ENCODE results near the gene FOCAD.

FOCAD gene

DNA sequence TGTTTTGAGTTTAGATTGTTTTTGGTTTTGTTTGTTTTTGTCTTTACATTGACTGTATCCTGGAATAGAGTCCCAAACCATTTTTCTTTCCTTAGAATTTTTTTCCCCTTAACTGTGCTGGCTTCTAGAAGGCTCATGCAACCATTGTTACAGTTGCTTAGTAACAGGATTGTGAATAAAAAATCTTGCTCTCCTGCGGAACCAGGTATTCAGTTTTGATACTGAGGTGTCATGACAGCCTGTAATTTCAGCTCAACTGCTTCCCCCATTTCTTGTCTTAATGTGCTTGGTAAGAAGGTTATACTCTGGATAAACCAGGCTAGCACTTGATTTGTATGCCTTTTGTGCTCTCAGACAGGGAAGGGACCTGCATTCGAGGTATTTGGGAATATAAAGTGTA is 42.1 kb downstream of the FOCAD start:
- in situ Hi-C loops (cut with MboI; ENCODE audit: low pct_unique_long_range_greater_than_20kb, low sequenced_read_pairs): no loop called here
- DNase-seq: no peak

DNA sequence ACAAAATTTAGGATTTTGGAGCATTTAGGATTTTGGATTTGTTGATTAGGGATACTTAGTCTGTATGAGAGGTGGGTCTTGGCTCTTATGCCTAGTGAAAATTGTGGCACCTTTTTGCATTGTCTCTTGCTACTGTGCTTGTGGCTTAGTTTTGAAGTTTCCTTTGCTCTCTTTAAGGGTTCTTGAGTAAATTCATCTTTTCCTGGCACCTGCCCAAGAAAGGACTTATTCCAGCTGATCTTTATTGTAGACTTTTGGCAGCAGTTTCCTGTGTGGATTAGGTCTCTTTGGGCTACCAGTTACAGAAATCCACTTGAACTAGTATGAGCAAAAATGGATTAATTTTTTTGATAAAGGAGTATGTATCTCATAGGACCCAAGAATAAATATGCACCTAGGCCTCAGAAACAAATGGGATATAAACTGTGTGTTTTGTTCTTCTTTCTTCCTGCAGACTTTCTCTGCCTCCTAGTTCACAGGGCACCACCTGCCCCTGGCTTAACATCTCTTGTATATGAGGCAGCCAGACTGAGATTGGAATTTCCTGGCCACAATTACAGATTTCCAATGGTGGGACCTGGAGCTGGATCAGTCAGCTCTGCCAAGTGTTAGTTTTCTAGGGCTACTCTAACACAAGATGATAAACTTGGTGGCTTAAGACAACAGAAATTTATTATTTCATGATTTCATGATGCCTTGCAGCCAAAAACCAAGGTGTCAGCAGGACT is 44.6 kb downstream of the FOCAD start:
- DNase-seq: peak; percentile 19
- in situ Hi-C loops (cut with MboI; ENCODE audit: low pct_unique_long_range_greater_than_20kb, low sequenced_read_pairs): no loop called here

DNA sequence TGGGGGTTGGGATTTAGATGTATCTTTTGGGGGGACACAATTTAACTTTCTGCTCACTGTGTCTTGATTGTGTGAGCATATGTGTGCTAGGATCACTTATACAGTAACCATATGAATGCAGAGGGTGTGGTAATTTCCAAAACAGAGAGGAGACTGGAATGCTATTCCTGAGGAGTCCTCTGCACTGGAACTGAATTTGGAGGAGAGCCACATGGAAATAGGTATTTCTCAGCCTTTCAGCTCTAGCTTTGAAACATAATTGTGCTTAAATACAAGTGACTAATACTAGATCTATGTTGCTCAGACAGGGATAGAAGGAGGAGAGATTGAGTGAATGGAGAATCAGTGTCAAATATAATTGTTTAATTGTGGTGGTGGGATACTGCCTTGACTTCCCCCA is 45.5 kb downstream of the FOCAD start:
- in situ Hi-C loops (cut with MboI; ENCODE audit: low pct_unique_long_range_greater_than_20kb, low sequenced_read_pairs): no loop called here
- no peak for DNase-seq

DNA sequence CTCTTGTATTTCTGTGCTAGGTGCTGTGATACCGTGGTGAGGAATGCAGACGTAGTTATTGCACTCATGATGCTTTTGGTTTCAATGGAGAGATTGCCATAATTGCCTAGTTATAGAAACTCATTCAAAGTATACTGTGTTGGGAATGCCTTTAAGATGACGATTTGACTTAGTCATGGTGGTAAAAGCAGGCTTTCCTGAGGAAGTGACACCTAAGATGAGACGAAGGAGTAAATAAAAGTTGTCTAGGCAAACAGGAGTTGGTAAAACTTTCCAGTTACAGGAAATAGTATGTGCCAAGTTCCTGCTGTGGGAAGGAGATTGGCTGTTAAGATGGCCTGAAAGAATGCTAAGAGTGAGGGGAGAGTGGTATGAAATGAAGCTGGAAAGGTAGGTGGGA is 48.1 kb downstream of the FOCAD start:
- in situ Hi-C loops (cut with MboI; ENCODE audit: low pct_unique_long_range_greater_than_20kb, low sequenced_read_pairs): no loop called here
- peak; percentile 23 for DNase-seq

DNA sequence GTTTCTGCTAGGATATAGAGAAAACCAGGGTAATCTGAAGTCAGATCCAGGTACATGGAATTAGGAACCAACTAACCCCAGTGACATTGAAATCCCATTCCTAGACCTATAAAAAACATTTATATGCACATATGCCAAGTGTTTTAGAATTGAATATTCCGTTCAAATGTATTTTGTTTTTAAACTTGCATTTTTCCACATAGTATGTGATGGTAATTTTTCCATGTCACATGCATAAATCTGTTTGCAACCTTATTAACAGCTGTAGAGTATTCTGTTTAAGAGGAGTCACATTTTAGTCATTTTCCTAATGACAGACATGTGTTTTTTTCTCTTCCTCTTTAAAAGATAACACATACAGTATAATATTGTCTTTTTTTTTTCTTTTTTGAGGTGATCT is 50.2 kb downstream of the FOCAD start:
- DNase-seq: no peak
- in situ Hi-C loops (cut with MboI; ENCODE audit: low pct_unique_long_range_greater_than_20kb, low sequenced_read_pairs): no loop called here

DNA sequence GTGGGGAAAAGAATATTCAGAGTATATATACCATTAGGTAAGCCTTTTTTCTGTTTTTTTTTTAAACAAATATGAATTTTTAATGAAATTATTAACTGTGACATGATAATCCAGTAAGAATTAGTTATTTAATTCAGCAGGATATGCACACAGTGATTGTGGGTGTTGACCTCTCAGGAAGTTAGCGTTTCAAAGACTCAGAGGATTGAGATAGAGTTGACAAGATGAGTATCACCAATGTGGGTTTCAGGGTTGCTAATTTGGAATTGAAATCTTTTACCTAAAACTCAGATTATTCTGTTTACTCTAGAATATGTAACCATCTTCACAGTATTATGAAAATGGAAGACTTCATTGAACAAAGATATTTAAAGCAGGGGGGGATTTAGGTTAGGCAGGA is 56.2 kb downstream of the FOCAD start:
- in situ Hi-C loops (cut with MboI; ENCODE audit: low pct_unique_long_range_greater_than_20kb, low sequenced_read_pairs): no loop called here
- DNase-seq: no peak

DNA sequence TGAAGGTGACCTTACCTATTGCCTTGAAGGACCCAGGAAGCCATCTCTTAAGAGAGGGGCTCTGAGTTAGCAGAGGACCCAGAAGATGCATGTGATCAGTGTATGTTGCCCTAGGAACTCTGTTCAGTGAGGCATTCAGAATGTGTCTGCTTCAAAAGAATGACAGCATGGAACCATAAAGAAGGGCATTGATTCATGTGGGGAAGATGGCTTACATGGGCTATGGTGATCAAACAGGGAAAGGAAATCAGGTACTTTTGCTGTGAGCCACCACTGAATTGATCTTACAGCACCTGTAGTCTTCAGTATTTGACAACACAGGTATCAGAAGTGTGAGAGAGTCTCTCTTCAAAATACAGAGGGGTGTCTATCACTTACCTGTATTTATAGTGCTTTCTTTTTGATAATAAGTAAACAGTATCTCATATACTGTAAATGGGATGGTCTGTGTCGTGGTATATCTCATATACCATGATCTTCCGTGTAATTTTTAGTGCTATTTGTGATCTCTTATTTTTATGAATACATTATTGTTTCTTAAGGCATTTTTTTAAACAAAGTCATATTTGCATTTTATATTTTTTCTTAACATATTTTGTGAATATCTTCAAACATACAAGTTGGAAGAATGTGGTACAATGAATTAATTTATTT is 57.0 kb downstream of the FOCAD start:
- no peak for DNase-seq
- in situ Hi-C loops (cut with MboI; ENCODE audit: low pct_unique_long_range_greater_than_20kb, low sequenced_read_pairs): no loop called here

DNA sequence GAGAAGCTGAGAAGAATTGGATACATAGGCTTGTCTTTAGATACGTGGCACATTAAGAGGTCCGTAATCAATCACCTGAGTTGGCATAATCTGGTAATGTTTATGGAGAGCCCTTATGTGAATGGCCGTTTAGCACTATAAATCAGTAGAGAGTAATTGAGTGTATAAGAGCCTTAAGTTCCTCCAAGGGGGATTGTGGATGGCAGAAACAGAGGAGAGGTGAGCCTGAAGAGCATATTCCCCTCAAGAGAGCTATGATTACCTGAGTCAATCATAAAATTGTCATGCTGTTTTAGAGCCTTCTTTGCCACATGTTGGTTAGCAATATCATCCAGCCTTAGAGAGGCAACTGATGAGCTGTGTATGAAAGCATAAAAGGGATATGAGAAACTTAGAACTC is 58.8 kb downstream of the FOCAD start:
- DNase-seq: no peak
- in situ Hi-C loops (cut with MboI; ENCODE audit: low pct_unique_long_range_greater_than_20kb, low sequenced_read_pairs): no loop called here

DNA sequence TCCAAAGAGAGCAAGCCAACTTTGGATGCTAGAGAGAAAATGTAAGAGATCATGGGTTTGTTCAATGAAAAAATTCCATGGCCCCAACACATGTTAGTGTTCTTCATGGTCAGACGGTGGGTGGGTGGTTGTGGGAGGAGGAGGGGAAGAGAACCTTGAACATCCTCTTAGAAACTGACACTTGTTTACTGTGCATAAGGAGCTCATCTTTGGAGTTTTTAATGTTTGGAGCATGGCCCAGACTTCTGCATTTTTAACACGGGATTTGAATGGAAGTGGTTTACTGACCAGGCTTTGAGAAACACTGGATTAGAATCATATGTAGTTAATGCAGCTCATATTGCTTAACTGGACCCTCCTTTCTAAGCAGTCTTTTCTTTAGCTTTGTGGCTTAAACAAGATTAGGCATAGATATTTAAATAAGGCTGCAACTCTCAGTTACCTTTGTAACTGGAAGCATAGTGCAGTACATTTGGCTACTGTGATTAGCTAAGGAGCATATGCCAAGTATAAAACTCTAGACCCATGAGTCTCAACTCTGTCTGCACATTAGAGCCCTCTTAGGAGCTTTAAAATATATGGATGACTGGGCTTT is 60.1 kb downstream of the FOCAD start:
- in situ Hi-C loops (cut with MboI; ENCODE audit: low pct_unique_long_range_greater_than_20kb, low sequenced_read_pairs): no loop called here
- DNase-seq: no peak

DNA sequence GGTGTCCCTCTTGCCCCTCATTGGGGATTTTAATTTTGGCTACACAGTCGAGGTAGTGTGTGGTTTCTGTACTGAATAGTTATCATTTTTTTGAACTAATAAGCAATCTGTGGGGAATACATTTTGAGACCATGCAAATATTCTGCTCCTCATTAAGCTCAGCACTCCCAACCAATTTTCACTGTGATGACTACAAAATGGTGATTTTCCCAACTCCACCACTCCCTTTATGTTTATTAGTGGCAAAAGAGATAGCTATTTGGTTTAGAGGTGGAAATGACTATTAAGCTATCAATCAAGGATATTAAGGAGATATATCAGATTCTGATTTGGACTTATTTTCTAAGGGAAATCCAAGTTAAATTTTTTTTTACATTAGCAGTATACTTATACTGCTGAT is 62.9 kb downstream of the FOCAD start:
- in situ Hi-C loops (cut with MboI; ENCODE audit: low pct_unique_long_range_greater_than_20kb, low sequenced_read_pairs): no loop called here
- DNase-seq: no peak

DNA sequence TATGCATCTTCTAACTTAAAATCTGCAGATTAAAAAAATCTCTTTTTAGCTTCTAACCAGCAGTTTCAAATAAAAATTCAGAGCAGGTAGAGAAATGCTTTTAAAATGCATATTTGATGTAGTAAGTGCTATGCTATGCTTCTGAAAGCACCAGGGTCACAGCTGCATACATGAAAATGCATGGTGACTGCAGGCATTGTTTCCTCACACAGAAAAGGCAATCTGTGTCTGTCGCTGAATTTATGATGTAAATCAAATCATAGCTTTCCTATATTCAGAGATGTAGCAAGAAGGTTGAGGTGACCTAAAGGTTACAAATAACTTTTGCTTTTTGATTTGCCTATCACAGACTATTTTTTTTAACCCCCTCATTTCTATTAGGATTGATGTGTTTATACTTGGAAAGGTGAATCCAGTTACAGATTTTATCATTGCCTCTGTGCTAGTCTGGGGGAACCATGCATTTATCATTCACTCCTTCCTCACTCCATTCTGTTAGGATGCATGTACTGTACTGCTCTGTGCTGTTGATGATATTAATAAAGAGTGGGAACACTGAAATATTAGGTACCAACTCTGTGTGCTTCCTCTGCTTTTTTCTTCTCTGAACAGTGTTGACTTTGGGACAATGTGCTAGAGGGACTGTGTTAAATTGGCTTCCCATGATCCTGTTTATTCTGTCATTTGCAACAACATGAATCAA is 65.6 kb downstream of the FOCAD start:
- no peak for DNase-seq
- in situ Hi-C loops (cut with MboI; ENCODE audit: low pct_unique_long_range_greater_than_20kb, low sequenced_read_pairs): no loop called here

DNA sequence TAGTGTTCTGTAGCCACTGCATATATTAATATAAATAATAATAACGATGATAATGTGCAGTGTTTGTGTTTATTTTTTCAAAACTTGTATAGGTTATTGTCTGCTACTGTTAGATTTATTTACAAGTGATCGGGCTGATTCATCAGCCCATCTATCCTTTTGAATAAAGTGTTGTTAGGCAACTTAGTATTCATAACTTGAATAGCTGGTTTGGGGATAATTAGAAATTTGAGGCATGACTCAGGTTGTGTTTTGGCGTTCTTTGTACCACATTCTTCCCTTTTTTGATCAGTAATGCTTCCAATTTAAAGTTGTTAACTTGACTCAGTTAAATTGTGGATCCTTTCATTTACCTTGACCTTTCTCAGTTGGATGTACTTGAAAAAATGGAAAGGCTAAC is 69.7 kb downstream of the FOCAD start:
- no peak for DNase-seq
- in situ Hi-C loops (cut with MboI; ENCODE audit: low pct_unique_long_range_greater_than_20kb, low sequenced_read_pairs): no loop called here

DNA sequence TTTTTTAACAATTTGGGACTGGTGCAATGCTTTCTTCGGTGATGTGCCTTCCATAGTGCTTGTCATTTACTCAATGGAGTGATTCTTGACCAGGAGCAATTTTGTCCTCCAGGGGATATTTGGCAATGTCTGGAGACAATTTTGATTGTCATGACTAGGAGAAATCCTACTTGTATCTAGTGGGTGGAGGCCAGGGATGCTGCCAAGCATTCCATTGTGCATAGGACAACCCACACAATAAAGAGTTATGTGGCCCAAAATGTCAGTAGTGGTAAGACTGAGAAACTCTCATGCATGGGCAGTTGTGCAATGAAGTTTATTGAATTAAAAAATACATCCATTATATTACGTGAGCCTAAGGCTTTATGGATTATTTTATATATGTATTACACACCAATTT is 70.5 kb downstream of the FOCAD start:
- in situ Hi-C loops (cut with MboI; ENCODE audit: low pct_unique_long_range_greater_than_20kb, low sequenced_read_pairs): no loop called here
- no peak for DNase-seq

DNA sequence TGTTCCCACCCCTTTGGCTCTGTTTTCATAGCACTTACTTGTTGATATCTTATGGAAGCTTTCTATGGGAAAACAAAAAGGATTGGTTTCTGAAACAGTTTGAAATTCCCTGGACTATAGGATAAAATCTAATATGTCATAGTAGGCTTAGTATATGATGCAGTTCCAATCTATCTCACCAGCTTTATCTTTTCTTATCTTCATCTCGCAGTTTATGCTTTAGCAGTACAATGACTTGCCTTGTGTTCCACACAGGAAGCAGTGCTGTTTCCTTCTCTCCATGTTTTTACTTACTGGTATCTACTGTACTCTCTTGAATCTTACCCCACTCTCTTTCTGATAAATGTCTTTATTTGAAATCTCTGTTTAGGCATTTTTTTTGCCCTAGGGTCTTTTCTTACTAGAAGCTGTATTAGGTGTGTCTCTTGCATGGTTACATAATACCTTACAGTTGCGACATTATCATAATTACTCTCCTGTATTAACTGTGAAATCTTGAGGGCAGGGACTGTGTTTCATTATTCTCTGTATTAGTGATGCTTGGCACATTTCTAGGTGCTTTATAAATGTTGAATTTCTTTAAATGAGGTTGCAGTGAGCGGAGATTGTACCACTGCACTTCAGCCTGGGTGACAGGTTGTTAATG is 76.3 kb downstream of the FOCAD start:
- in situ Hi-C loops (cut with MboI; ENCODE audit: low pct_unique_long_range_greater_than_20kb, low sequenced_read_pairs): no loop called here
- DNase-seq: peak; percentile 54

DNA sequence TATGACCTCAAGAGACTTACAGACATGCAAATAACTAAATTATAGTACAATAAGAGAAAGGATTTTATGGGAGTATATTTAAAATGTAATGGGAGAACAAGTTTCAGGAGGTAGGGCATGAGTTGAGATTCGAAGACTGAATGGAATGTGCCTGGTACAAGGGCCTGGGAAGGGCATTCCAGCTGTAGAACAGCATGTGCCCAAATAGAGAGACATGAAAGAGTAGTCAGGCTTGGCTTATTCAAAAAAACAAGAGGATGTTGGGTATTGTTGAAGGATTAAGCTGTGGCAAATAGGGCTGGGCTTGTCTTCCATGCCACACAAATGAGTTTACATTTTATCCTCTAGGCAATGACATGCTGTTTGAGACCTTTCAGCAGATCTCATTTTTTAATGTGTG is 86.9 kb downstream of the FOCAD start:
- no peak for DNase-seq
- in situ Hi-C loops (cut with MboI; ENCODE audit: low pct_unique_long_range_greater_than_20kb, low sequenced_read_pairs): no loop called here

DNA sequence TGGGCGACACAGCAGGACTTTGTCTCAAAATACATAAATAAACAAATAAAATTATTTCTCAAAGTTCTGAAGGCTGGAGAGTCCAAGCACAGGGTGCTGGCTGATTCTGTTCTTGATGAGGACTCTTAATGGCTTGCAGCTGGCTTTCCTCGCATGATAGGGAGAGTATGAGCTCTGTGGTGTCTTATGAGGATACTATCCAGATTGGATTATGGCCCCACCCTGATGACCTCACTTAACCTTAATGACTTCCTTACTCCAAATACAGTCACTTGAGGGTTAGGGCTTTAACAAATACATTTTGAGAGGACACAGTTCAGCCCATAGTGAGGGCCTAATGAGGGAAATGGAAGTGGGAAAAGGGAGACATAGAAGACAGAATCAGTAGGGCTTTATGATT is 87.7 kb downstream of the FOCAD start:
- in situ Hi-C loops (cut with MboI; ENCODE audit: low pct_unique_long_range_greater_than_20kb, low sequenced_read_pairs): no loop called here

DNA sequence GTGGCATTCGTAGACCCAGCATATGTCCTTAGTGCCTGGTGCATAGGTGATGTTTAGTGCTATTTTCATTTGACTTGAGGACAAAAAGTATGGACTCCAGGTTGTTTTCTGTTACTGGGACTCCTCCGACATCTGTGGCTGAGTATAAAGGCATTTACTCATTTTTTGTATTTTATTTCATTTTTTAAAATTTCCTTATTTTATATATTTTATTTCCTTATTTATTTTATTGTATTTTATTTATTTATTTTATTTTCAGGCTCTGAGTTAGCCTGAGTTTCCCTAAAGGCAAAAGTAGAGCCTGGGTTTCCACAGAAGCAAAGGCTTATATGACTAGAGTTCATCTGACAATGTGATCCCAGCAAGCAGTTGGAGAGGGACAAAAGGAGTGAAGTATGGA is 91.6 kb downstream of the FOCAD start:
- DNase-seq: no peak
- in situ Hi-C loops (cut with MboI; ENCODE audit: low pct_unique_long_range_greater_than_20kb, low sequenced_read_pairs): no loop called here

More for the DNA sequence above, 87.7 kb downstream of the FOCAD start:
- DNase-seq: no peak

DNA sequence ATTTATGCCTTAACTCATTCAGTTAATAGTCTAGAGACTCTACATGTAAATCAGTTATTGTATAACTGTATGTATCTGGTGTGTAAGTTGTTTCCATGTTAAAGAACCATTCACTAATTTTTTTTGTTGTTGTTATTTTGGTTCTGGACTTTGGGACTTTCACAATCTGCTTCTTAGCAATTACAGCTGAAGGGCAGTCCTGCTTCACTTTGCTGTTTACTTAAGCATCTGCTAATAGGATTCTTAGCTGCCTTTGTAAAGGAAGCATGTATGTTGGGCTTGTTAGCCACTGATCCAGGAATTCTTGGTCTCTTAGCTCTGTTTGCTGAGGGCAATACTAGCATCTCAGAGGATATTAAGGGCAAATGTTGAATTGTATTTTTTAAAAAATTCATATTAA is 97.0 kb downstream of the FOCAD start:
- no peak for DNase-seq
- in situ Hi-C loops (cut with MboI; ENCODE audit: low pct_unique_long_range_greater_than_20kb, low sequenced_read_pairs): no loop called here

DNA sequence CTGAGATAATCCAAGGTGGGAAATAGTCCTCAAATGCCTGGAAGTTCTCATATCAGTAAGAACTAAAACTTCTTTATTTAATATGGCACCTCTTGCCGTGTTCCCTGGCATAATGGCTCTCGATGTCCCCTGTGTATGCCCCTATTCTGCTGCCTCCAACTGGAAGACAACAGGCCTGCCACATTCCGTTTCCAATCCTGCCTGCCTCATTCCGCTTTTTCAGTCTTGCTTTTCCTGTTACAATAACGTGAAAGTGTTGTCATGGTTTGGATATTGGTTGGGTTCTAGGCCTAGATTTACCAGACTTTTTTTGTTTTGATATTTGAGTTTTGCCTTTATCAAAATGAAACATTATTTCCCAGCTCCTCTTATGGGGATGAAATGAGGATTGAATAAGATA is 98.2 kb downstream of the FOCAD start:
- no peak for DNase-seq
- in situ Hi-C loops (cut with MboI; ENCODE audit: low pct_unique_long_range_greater_than_20kb, low sequenced_read_pairs): no loop called here
